GM12878 (cell line): ENCODE measurements around the gene EIF1AD. TPM values are rescaled to one million over a fixed set of nuclear protein-coding genes. Genes with fewer than 3 reads are reported as not detected.

Experiments
- ATAC-seq: fragments of 200-7000 bp; cut with Tn5 transposase; 3 replicates; pipeline ENCODE4 v1.9.1; 2020; ENCODE audit warnings: mild to moderate bottlenecking, moderate library complexity
- BruUV-seq: library from RNA; stranded (reverse); fragments of 400-500 nt; replicated peaks from 2 replicates; lab custom pipeline; 2021; lab: Mats Ljungman, UMichigan
- CTCF ChIA-PET: fragments of 300-600 bp; sonication (Branson Sonifier 250); formaldehyde crosslinking; extraction: SDS; loops from one replicate; lab custom pipeline; 2021; ENCODE audit warnings: inconsistent platforms; lab: Yijun Ruan, JAX
- POLR2A ChIA-PET: fragments of 350-600 bp; formaldehyde crosslinking; extraction: SDS; loops from one replicate; lab custom pipeline; 2021; ENCODE audit warnings: inconsistent platforms; lab: Charles Lee
- RAD21 ChIA-PET: fragments of 300-600 bp; sonication (Branson Sonifier 250); formaldehyde crosslinking; loops from one replicate; lab custom pipeline; 2023; ENCODE audit warnings: antibody characterized with exemption; ENCODE audit not compliant: unreplicated experiment; lab: Charles Lee
- SMC1A ChIA-PET: fragments of 300-600 bp; sonication (Branson Sonifier 250); formaldehyde crosslinking; loops from one replicate; lab custom pipeline; 2023; ENCODE audit not compliant: unreplicated experiment, uncharacterized antibody; lab: Charles Lee
- DNase-seq: peaks from one replicate; pipeline ENCODE4 v3.0.0-alpha.2; 2011; ENCODE audit warnings: low read depth, low spot score
- FAIRE-seq: peaks from 3 replicates; lab custom pipeline; 2011; peaks lifted over from hg19 to GRCh38; lab: Jason Lieb, UNC
- H2AFZ ChIP-seq: 2 replicates; pipeline ENCODE4 v1.6.0; 2011; ENCODE audit warnings: low read depth, low read length, control low read depth; ENCODE audit not compliant: control insufficient read depth
- H3K27ac ChIP-seq: 2 replicates; pipeline ENCODE4 v1.5.1; 2011; ENCODE audit warnings: control low read depth; ENCODE audit not compliant: control insufficient read depth, insufficient read depth
- H3K27me3 ChIP-seq, 2 experiments: replicated peaks in 1 of 2; 2 replicates each; pipeline versions ENCODE4 v1.6.0 to v1.6.1; 2011; ENCODE audit warnings: low read length in 1 of 2; ENCODE audit not compliant: control insufficient read depth in 2 of 2, insufficient read depth in 2 of 2
- H3K36me3 ChIP-seq, 2 experiments: 2 replicates each; pipeline ENCODE4 v1.5.1; 2011; ENCODE audit warnings: low read length in 1 of 2; ENCODE audit not compliant: control insufficient read depth in 2 of 2, insufficient read depth in 2 of 2
- H3K4me1 ChIP-seq: 2 replicates; pipeline ENCODE4 v1.6.1; 2011; ENCODE audit warnings: mild to moderate bottlenecking, low read length, moderate library complexity, mixed read lengths; ENCODE audit not compliant: control insufficient read depth, insufficient read depth
- H3K4me2 ChIP-seq: 2 replicates; pipeline ENCODE4 v1.6.0; 2011; ENCODE audit warnings: control low read depth; ENCODE audit not compliant: control insufficient read depth, insufficient read depth
- H3K4me3 ChIP-seq: fragments of 200-600 bp; sonication (generic); 2 replicates; pipeline ENCODE4 v1.5.1; 2016
- H3K79me2 ChIP-seq: 2 replicates; pipeline ENCODE4 v1.6.0; 2011; ENCODE audit warnings: low read length; ENCODE audit not compliant: control insufficient read depth, insufficient read depth
- H3K9ac ChIP-seq: 2 replicates; pipeline ENCODE4 v1.8.0; 2011; ENCODE audit warnings: low read length, control low read depth, mixed read lengths; ENCODE audit not compliant: control insufficient read depth, insufficient read depth
- H3K9me3 ChIP-seq: replicated peaks from 3 replicates; pipeline ENCODE4 v1.5.1; 2011; ENCODE audit warnings: mild to moderate bottlenecking, low read length; ENCODE audit not compliant: control insufficient read depth, insufficient read depth
- H4K20me1 ChIP-seq: 2 replicates; pipeline ENCODE4 v1.6.0; 2011; ENCODE audit not compliant: control insufficient read depth, insufficient read depth
- EGR1 ChIP-seq, 2 experiments: IDR thresholded peaks; 1 replicate in 1 of 2; 2 replicates in 1 of 2; pipeline ENCODE4 v1.6.1; 2011 to 2012; ENCODE audit warnings: low read depth in 2 of 2, low read length in 2 of 2, borderline replicate concordance in 1 of 2, mild to moderate bottlenecking in 1 of 2, moderate library complexity in 1 of 2
- HDGF ChIP-seq: fragments of 450-650 bp; IDR thresholded peaks from 2 replicates; pipeline ENCODE4 v1.6.1; 2016; ENCODE audit warnings: antibody characterized with exemption
- MYB ChIP-seq: fragments of 150-350 bp; IDR thresholded peaks from 2 replicates; pipeline ENCODE4 v1.6.1; 2014; ENCODE audit warnings: mild to moderate bottlenecking, low read depth, low read length, borderline replicate concordance
- POLR2A ChIP-seq: IDR thresholded peaks from 2 replicates; pipeline ENCODE4 v1.6.1; 2011; ENCODE audit warnings: low read depth, mild to moderate bottlenecking, low read length
- RBBP5 ChIP-seq: fragments of 200-600 bp; sonication (generic); conservative IDR thresholded peaks from 2 replicates; pipeline ENCODE4 v1.6.1; 2016
- SIX5 ChIP-seq: IDR thresholded peaks from 2 replicates; pipeline ENCODE4 v1.6.1; 2011; ENCODE audit warnings: mild to moderate bottlenecking, low read depth, low read length, moderate library complexity; ENCODE audit not compliant: severe bottlenecking
- SMC3 ChIP-seq: IDR thresholded peaks from 2 replicates; pipeline ENCODE4 v1.6.1; 2011; ENCODE audit warnings: low read length, improper control_type of control experiment, borderline replicate concordance
- TARDBP ChIP-seq: IDR thresholded peaks from 2 replicates; pipeline ENCODE4 v1.6.1; 2016; ENCODE audit warnings: borderline replicate concordance
- YY1 ChIP-seq: IDR thresholded peaks from 2 replicates; pipeline ENCODE4 v1.6.1; 2011; ENCODE audit warnings: low read depth, mild to moderate bottlenecking, low read length
- WGBS: methylation state at CpG from one replicate; pipeline ENCODE4 v1.1.6; 2016; ENCODE audit warnings: low lambda C conversion rate; ENCODE audit not compliant: insufficient replicate concordance, insufficient coverage; ENCODE audit errors: missing lambda C conversion rate; 5-methylcytosine and 5-hydroxymethylcytosine counted together
- in situ Hi-C: fragments of 300-500 bp; cut with MboI; formaldehyde crosslinking; loops from 9 replicates; pipeline ENCODE4 v1.14.3; 2018; ENCODE audit warnings: mixed read lengths
- intact Hi-C: fragments of 100-400 bp; cut with micrococcal nuclease; formaldehyde crosslinking; loops from one replicate; pipeline ENCODE4 v1.14.2; 2022; ENCODE audit not compliant: unreplicated experiment
- polyA plus RNA-seq, 11 experiments: library from polyadenylated mRNA; depleted of rRNA in 4 of 11; unstranded in 6 of 11; stranded (reverse) in 5 of 11; fragments of >200 nt; fragmentation: Nextera tagmentation in 4 of 11; fragmentation: Illumina TruSeq in 1 of 11; extraction: Ambion mirVana in 4 of 11; extraction: Trizol in 1 of 11; gene quantifications; 1 replicate in 1 of 11; 2 replicates in 10 of 11; pipeline versions ENCODE4 v1.2.1 to v1.2.3, GENCODE V29; 2011 to 2016; ENCODE audit warnings: inconsistent platforms in 2 of 11, missing spikeins in 2 of 11, low read depth in 1 of 11
- total RNA-seq, 4 experiments: library from RNA; depleted of rRNA in 3 of 4; stranded (reverse); fragments of >200 nt in 3 of 4; fragmentation: Illumina TruSeq in 1 of 4; extraction: Trizol in 1 of 4; gene quantifications; 2 replicates each; pipeline versions ENCODE4 v1.2.1 to v1.2.3, GENCODE V29; 2013 to 2021
- TF ChIP-seq, protein P1 (sequence below): fragments of 450-650 bp; conservative IDR thresholded peaks from 2 replicates; pipeline ENCODE4 v1.6.1; 2017; ENCODE audit warnings: mild to moderate bottlenecking, moderate library complexity
- TF ChIP-seq, protein P2 (sequence below): IDR thresholded peaks from 2 replicates; pipeline ENCODE4 v1.6.1; 2012; ENCODE audit warnings: low read depth, low read length, improper control_type of control experiment

EIF1AD gene
- total and polyA plus RNA-seq, 10 of the 15 experiments (the other 5 are each of a cell fraction or from before 2014, with no cell fraction given): 31.6 to 56.8 (median 39.5) TPM

DNA sequence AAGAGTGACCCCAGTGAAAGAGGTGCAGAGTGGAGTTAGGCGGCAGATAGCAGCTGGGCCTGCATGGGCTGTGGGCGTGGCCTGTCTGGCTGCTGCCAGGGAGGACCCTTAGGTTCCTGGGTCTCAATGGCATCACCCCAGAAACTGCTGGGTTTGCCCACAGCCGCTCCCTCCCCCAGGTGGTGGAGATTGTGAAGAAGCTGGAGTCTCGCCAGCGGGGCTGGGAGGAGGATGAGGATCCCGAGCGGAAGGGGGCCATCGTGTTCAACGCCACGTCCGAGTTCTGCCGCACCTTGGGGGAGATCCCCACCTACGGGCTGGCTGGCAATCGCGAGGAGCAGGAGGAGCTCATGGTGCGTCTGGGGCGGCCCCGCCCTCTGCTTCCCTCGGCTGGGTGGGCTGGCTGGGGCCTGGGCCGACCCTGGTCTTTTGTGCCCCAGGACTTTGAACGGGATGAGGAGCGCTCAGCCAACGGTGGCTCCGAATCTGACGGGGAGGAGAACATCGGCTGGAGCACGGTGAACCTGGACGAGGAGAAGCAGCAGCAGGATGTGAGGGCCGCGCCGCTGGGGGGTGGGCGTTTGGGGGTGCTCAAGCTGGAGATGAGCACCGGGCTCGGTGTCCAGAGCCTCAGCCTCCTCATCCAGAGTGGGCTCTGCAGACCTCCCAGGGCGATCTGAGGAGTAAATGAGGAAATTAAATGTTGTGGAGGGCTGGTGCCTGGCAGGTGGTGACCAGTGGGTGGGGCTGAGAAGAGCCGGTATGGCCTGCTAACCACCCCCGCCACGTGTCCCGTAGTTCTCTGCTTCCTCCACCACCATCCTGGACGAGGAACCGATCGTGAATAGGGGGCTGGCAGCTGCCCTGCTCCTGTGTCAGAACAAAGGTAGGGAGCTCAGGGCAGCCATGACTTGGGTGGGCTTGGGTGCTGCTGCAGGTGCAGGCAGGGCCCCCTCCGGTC is 25.5 kb downstream of the EIF1AD start:
- intact Hi-C loops (no loop called here), in situ Hi-C loops (no loop called here)

DNA sequence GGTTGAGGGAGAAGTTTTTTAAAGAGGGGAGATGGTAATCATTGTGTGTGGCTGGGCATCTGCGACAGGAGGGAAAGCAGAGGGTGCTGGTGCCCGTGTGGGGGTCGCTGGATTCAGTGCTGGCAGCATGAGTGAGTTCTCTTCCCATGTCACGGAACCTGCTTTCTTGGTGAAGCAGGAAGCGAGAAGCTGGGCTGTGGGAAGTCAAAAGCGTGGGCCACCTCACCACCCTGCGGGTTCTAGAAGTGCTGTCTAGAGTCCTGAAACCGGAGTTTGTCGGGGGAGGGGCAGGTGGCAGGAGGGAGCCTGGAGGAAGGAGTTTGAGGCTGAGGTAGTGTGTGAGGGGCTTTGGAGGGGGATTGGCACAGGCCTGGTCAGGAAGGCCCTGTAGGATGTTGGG is 26.2 kb downstream of the EIF1AD start:
- Histone ChIP-seq H2AFZ (no peak overlapping the region), H3K9me3 (no peaks in the 10 kb centered on the region), H3K4me3 (no peak overlapping the region), H3K4me2 (no peak overlapping the region), H3K27me3 (no peaks in the 10 kb centered on the region), H3K36me3 (peaks cover 8 to 20% of the 10 kb centered on the region in 2 experiments; a peak in 3 of 4 replicates), H3K9ac (no peak overlapping the region), H3K79me2 (no peaks in the 10 kb centered on the region), H4K20me1 (no peaks in the 10 kb centered on the region), H3K4me1 (no peaks in the 10 kb centered on the region), H3K27ac (no peak overlapping the region)
- TF ChIP-seq SMC3 (no peak), YY1 (no peak), RBBP5 (no peak), EGR1 (IDR thresholded peaks at IDR 0.05; ENCODE audit: borderline replicate concordance in 1 of 2, low read depth in 2 of 2, low read length in 2 of 2) (no peak), MYB (no peak), HDGF (no peak), SIX5 (no peak)
- TF ChIP-seq, protein P1, sequence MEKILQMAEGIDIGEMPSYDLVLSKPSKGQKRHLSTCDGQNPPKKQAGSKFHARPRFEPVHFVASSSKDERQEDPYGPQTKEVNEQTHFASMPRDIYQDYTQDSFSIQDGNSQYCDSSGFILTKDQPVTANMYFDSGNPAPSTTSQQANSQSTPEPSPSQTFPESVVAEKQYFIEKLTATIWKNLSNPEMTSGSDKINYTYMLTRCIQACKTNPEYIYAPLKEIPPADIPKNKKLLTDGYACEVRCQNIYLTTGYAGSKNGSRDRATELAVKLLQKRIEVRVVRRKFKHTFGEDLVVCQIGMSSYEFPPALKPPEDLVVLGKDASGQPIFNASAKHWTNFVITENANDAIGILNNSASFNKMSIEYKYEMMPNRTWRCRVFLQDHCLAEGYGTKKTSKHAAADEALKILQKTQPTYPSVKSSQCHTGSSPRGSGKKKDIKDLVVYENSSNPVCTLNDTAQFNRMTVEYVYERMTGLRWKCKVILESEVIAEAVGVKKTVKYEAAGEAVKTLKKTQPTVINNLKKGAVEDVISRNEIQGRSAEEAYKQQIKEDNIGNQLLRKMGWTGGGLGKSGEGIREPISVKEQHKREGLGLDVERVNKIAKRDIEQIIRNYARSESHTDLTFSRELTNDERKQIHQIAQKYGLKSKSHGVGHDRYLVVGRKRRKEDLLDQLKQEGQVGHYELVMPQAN: no peak
- TF ChIP-seq, protein P2, sequence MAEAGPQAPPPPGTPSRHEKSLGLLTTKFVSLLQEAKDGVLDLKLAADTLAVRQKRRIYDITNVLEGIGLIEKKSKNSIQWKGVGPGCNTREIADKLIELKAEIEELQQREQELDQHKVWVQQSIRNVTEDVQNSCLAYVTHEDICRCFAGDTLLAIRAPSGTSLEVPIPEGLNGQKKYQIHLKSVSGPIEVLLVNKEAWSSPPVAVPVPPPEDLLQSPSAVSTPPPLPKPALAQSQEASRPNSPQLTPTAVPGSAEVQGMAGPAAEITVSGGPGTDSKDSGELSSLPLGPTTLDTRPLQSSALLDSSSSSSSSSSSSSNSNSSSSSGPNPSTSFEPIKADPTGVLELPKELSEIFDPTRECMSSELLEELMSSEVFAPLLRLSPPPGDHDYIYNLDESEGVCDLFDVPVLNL: no peak
- 100% methylated on average over 9 of the region's 9 CpGs for WGBS
- ChIA-PET POLR2A (interaction anchor here (0.6 kb wide), 1 partner anchor 21 kb away, joined by 3 read pairs; no protein-coding TSS in a partner anchor), CTCF (no interaction called here), RAD21 (interaction anchor here (0.6 kb wide), 1 partner anchor 283 kb away, joined by 4 read pairs; no protein-coding TSS in a partner anchor), SMC1A (no interaction called here)
- BruUV-seq: no TSS peak
- in situ Hi-C loops: no loop called here
- intact Hi-C loops: no loop called here
- DNase-seq (no peak), FAIRE-seq (no peak), ATAC-seq (no peak)

More for the DNA sequence above, 25.5 kb downstream of the EIF1AD start:
- CTCF ChIA-PET: interaction anchor here (0.6 kb wide), 1 partner anchor 92 kb away, joined by 3 read pairs; no protein-coding TSS in a partner anchor
- no peaks in the 10 kb centered on the region for H4K20me1 ChIP-seq
- POLR2A ChIA-PET: interaction anchor here (0.6 kb wide), 1 partner anchor 21 kb away, joined by 3 read pairs; no protein-coding TSS in a partner anchor
- WGBS: 91% methylated on average over 43 of the region's 43 CpGs
- no peaks in the 10 kb centered on the region for H3K9me3 ChIP-seq
- no peaks in the 10 kb centered on the region for H3K79me2 ChIP-seq
- H3K36me3 ChIP-seq: peaks cover 8 to 20% of the 10 kb centered on the region in 2 experiments; a peak in 3 of 4 replicates
- no peak overlapping the region for H3K9ac ChIP-seq
- BruUV-seq: no TSS peak
- no peaks in the 10 kb centered on the region for H3K4me1 ChIP-seq
- FAIRE-seq (no peak), ATAC-seq (no peak), DNase-seq (no peak)
- no peak overlapping the region for H2AFZ ChIP-seq
- H3K27me3 ChIP-seq: no peaks in the 10 kb centered on the region
- SMC1A ChIA-PET: no interaction called here
- TF ChIP-seq POLR2A: peak; percentile 31; the same call in 1 of the 2 replicates
- no peak for TF ChIP-seq TARDBP
- H3K4me3 ChIP-seq: no peak overlapping the region
- RAD21 ChIA-PET: no interaction called here
- no peak overlapping the region for H3K4me2 ChIP-seq
- H3K27ac ChIP-seq: no peak overlapping the region
